IMR-90 (cell line): ENCODE results near the gene VSIG10L2. TPM values are rescaled to one million over a fixed set of nuclear protein-coding genes. Genes with fewer than 3 reads are reported as not detected.

Experiments
- ATAC-seq: fragments of 200-7000 bp; cut with Tn5 transposase; 2 replicates; pipeline ENCODE4 v1.9.1; 2020; ENCODE audit warnings: low read depth, mild to moderate bottlenecking, moderate library complexity
- BruUV-seq: library from RNA; stranded (reverse); fragments of 400-500 nt; replicated peaks from 2 replicates; lab custom pipeline; 2021; lab: Mats Ljungman, UMichigan
- CTCF ChIA-PET: fragments of 300-600 bp; formaldehyde crosslinking; extraction: SDS; loops from one replicate; lab custom pipeline; 2021; ENCODE audit warnings: antibody characterized with exemption; lab: Yijun Ruan, JAX
- POLR2A ChIA-PET: fragments of 300-600 bp; sonication (Branson Sonifier 250); formaldehyde crosslinking; loops from one replicate; lab custom pipeline; 2022; ENCODE audit warnings: antibody characterized with exemption; ENCODE audit not compliant: unreplicated experiment; lab: Charles Lee
- DNase-seq: peaks from one replicate; pipeline ENCODE4 v3.0.0; 2013
- H2AFZ ChIP-seq: replicated peaks from 2 replicates; pipeline ENCODE3; 2013; ENCODE audit warnings: low read length, mild to moderate bottlenecking; ENCODE audit not compliant: poor library complexity
- H2AK5ac ChIP-seq: 2 replicates; pipeline ENCODE4 v1.6.1; 2013; ENCODE audit warnings: low read depth, low read length, inconsistent platforms
- H2AK9ac ChIP-seq: replicated peaks from 2 replicates; pipeline ENCODE3; 2013; ENCODE audit warnings: mild to moderate bottlenecking, low read depth, low read length, moderate library complexity; ENCODE audit not compliant: poor library complexity
- H2BK120ac ChIP-seq: 2 replicates; pipeline ENCODE4 v1.6.1; 2013; ENCODE audit warnings: low read depth, low read length, inconsistent platforms
- H2BK15ac ChIP-seq: 3 replicates; pipeline ENCODE4 v1.6.1; 2013; ENCODE audit warnings: low read depth, low read length, inconsistent platforms
- H2BK20ac ChIP-seq: 2 replicates; pipeline ENCODE4 v1.6.1; 2013; ENCODE audit warnings: low read depth, mild to moderate bottlenecking, inconsistent platforms, low read length, moderate library complexity
- H2BK5ac ChIP-seq: 2 replicates; pipeline ENCODE4 v1.6.1; 2013; ENCODE audit warnings: mild to moderate bottlenecking, low read depth, low read length, inconsistent platforms; ENCODE audit not compliant: poor library complexity, severe bottlenecking
- H3K14ac ChIP-seq: replicated peaks from 2 replicates; pipeline ENCODE4 v1.6.1; 2013; ENCODE audit warnings: low read depth, low read length, inconsistent platforms
- H3K18ac ChIP-seq: 2 replicates; pipeline ENCODE4 v1.6.1; 2013; ENCODE audit warnings: low read depth, low read length, control low read depth
- H3K23ac ChIP-seq: 2 replicates; pipeline ENCODE4 v1.6.1; 2013; ENCODE audit warnings: low read depth, low read length, inconsistent platforms
- H3K27ac ChIP-seq: 2 replicates; pipeline ENCODE4 v1.5.1; 2013; ENCODE audit warnings: mild to moderate bottlenecking, control low read depth, low read length; ENCODE audit not compliant: insufficient read depth
- H3K27me3 ChIP-seq: 2 replicates; pipeline ENCODE4 v1.6.1; 2013; ENCODE audit warnings: low read length; ENCODE audit not compliant: control insufficient read depth, insufficient read depth
- H3K36me3 ChIP-seq: 2 replicates; pipeline ENCODE4 v1.6.1; 2013; ENCODE audit warnings: low read length, mixed read lengths; ENCODE audit not compliant: control insufficient read depth, insufficient read depth
- H3K4ac ChIP-seq: 2 replicates; pipeline ENCODE4 v1.6.1; 2013; ENCODE audit warnings: low read depth, low read length, inconsistent platforms
- H3K4me1 ChIP-seq: 2 replicates; pipeline ENCODE4 v1.6.1; 2013; ENCODE audit warnings: low read length, mixed read lengths; ENCODE audit not compliant: control insufficient read depth, insufficient read depth
- H3K4me2 ChIP-seq: 2 replicates; pipeline ENCODE4 v1.6.1; 2013; ENCODE audit warnings: low read depth, mild to moderate bottlenecking, control low read depth, low read length, moderate library complexity
- H3K4me3 ChIP-seq: 2 replicates; pipeline ENCODE4 v1.5.1; 2013; ENCODE audit warnings: low read depth, mild to moderate bottlenecking, control low read depth, low read length, moderate library complexity; ENCODE audit not compliant: insufficient read depth
- H3K56ac ChIP-seq: 2 replicates; pipeline ENCODE4 v1.6.1; 2013; ENCODE audit warnings: low read length, inconsistent platforms; ENCODE audit not compliant: insufficient read depth; ENCODE audit errors: extremely low read depth
- H3K79me1 ChIP-seq, 2 experiments: 2 replicates each; pipeline ENCODE4 v1.6.1; 2013; ENCODE audit warnings: low read length in 2 of 2, inconsistent platforms in 1 of 2, low read depth in 1 of 2
- H3K9ac ChIP-seq: 2 replicates; pipeline ENCODE4 v1.6.1; 2013; ENCODE audit warnings: low read depth, low read length, control low read depth
- H3K9me1 ChIP-seq: 2 replicates; pipeline ENCODE4 v1.6.1; 2013; ENCODE audit warnings: low read length, inconsistent platforms; ENCODE audit not compliant: insufficient read depth
- H3K9me3 ChIP-seq: 2 replicates; pipeline ENCODE4 v1.6.1; 2013; ENCODE audit warnings: low read length; ENCODE audit not compliant: control insufficient read depth, insufficient read depth
- H4K20me1 ChIP-seq: 2 replicates; pipeline ENCODE4 v1.6.1; 2013; ENCODE audit warnings: low read length, inconsistent platforms; ENCODE audit not compliant: insufficient read depth
- H4K5ac ChIP-seq: 2 replicates; pipeline ENCODE4 v1.6.1; 2013; ENCODE audit warnings: mild to moderate bottlenecking, low read depth, low read length, control low read depth
- H4K8ac ChIP-seq, 2 experiments: 2 replicates each; pipeline ENCODE4 v1.6.1; 2013; ENCODE audit warnings: low read depth in 2 of 2, low read length in 2 of 2, control low read depth in 1 of 2, inconsistent platforms in 1 of 2
- H4K91ac ChIP-seq: 2 replicates; pipeline ENCODE4 v1.6.1; 2013; ENCODE audit warnings: low read depth, low read length, inconsistent platforms; ENCODE audit not compliant: insufficient read depth
- CHD1 ChIP-seq: IDR thresholded peaks from 2 replicates; pipeline ENCODE4 v1.6.1; 2012; ENCODE audit warnings: low read depth, low read length, improper control_type of control experiment
- CTCF ChIP-seq: conservative IDR thresholded peaks from 2 replicates; pipeline ENCODE4 v1.5.1; 2012; ENCODE audit warnings: mild to moderate bottlenecking, low read depth, low read length, improper control_type of control experiment
- MAFK ChIP-seq: IDR thresholded peaks from 2 replicates; pipeline ENCODE4 v1.6.1; 2012; ENCODE audit warnings: low read depth, low read length, improper control_type of control experiment
- MAZ ChIP-seq: IDR thresholded peaks from 2 replicates; pipeline ENCODE4 v1.6.1; 2012; ENCODE audit warnings: low read depth, mild to moderate bottlenecking, low read length, improper control_type of control experiment, moderate library complexity, borderline replicate concordance
- MXI1 ChIP-seq: IDR thresholded peaks from 2 replicates; pipeline ENCODE4 v1.6.1; 2012; ENCODE audit warnings: low read depth, mild to moderate bottlenecking, low read length, moderate library complexity, borderline replicate concordance
- POLR2A ChIP-seq: IDR thresholded peaks from 2 replicates; pipeline ENCODE4 v1.6.1; 2012; ENCODE audit warnings: mild to moderate bottlenecking, low read depth, low read length
- RAD21 ChIP-seq: IDR thresholded peaks from 2 replicates; pipeline ENCODE4 v1.6.1; 2012; ENCODE audit warnings: low read length, improper control_type of control experiment
- RCOR1 ChIP-seq: IDR thresholded peaks from 2 replicates; pipeline ENCODE4 v1.6.1; 2012; ENCODE audit warnings: mild to moderate bottlenecking, low read length, improper control_type of control experiment; ENCODE audit not compliant: insufficient replicate concordance
- RFX5 ChIP-seq: IDR thresholded peaks from 2 replicates; pipeline ENCODE4 v1.8.0; 2012; ENCODE audit warnings: low read depth, mild to moderate bottlenecking, low read length, moderate library complexity
- SMC3 ChIP-seq: fragments of 150-350 bp; IDR thresholded peaks from 2 replicates; pipeline ENCODE4 v1.6.1; 2016; ENCODE audit warnings: low read depth, mild to moderate bottlenecking, antibody characterized with exemption, low read length, moderate library complexity
- WGBS, 2 experiments: methylation state at CpG; one replicate each; pipeline versions ENCODE4 v1.1.5 to v1.1.7; 2013; ENCODE audit warnings: missing lambda C conversion rate in 2 of 2; ENCODE audit not compliant: insufficient read length in 1 of 2; ENCODE audit errors: extremely low coverage in 2 of 2; 5-methylcytosine and 5-hydroxymethylcytosine counted together
- dilution Hi-C: fragments of 300-500 bp; cut with HindIII; formaldehyde crosslinking; loops from one replicate; pipeline ENCODE4 v1.14.3; 2018; ENCODE audit warnings: low sequenced_read_pairs; ENCODE audit not compliant: unreplicated experiment
- in situ Hi-C: fragments of 300-500 bp; cut with MboI; formaldehyde crosslinking; loops from 3 replicates; pipeline ENCODE4 v1.14.3; 2019; ENCODE audit warnings: low sequenced_read_pairs, inconsistent platforms, mixed read lengths
- intact Hi-C: fragments of 100-400 bp; cut with micrococcal nuclease; formaldehyde crosslinking; loops from 2 replicates; pipeline ENCODE4 v1.10.0; 2022
- polyA plus RNA-seq, 3 experiments: library from polyadenylated mRNA; depleted of rRNA; stranded (reverse); fragments of >200 nt; gene quantifications; 2 replicates each; pipeline ENCODE4 v1.2.3, GENCODE V29; 2012; ENCODE audit warnings: low replicate concordance in 1 of 3
- total RNA-seq: library from RNA; depleted of rRNA; stranded (reverse); fragments of >200 nt; gene quantifications from 2 replicates; pipeline ENCODE4 v1.2.3, GENCODE V29; 2012
- TF ChIP-seq, protein P1 (sequence below): fragments of 150-350 bp; IDR thresholded peaks from 2 replicates; pipeline ENCODE4 v1.6.1; 2016; ENCODE audit warnings: low read depth, mild to moderate bottlenecking, low read length, moderate library complexity, borderline replicate concordance

The VSIG10L2 gene
- total and polyA plus RNA-seq, 2 of the 4 experiments (the other 2 are of a cell fraction), result under 0.01 TPM; not detected in 1

DNA sequence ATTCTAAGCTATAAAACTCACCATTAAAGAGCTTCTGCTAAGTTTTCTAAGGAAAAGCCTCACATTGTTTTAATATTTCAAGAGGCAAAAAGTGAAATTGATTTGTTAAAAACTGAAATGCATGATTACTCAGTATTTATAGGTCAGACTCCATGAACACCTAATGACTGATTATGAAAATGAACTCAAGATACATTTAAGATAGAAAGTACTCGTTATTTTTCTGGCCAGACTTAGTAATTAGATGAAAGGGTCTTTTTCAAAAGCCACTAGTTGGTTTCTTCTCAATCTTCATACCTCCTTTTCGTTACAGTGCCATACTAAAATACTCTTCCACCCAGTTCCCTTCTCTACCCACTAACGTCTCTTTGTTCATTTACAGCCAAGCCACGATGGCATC is 56.3 kb downstream of the VSIG10L2 start:
- Histone ChIP-seq H2AK9ac (no peak overlapping the region), H4K91ac (no peak overlapping the region), H4K20me1 (no peaks in the 10 kb centered on the region), H3K18ac (no peak overlapping the region), H3K4me2 (no peak overlapping the region), H4K8ac (no peak overlapping the region), H3K4me3 (no peak overlapping the region), H3K9me3 (no peaks in the 10 kb centered on the region), H2AK5ac (no peak overlapping the region), H3K4ac (no peak overlapping the region), H3K79me1 (no peaks in the 10 kb centered on the region), H3K4me1 (no peaks in the 10 kb centered on the region), H3K56ac (no peak overlapping the region), H2BK20ac (no peak overlapping the region), H4K5ac (no peak overlapping the region), H2BK120ac (no peak overlapping the region), H3K23ac (no peak overlapping the region), H3K14ac (no peak overlapping the region), H3K9ac (no peak overlapping the region), H3K36me3 (no peaks in the 10 kb centered on the region), H2BK15ac (no peak overlapping the region), H2BK5ac (no peak overlapping the region), H3K27me3 (peaks cover 3% of the 10 kb centered on the region; the same call in 1 of the 2 replicates), H3K9me1 (no peaks in the 10 kb centered on the region), H2AFZ (no peak overlapping the region), H3K27ac (no peak overlapping the region)
- TF ChIP-seq RCOR1 (no peak), RFX5 (no peak), CHD1 (no peak), MXI1 (no peak), SMC3 (no peak), POLR2A (no peak), MAZ (no peak), MAFK (no peak), CTCF (no peak), RAD21 (no peak)
- TF ChIP-seq, protein P1, sequence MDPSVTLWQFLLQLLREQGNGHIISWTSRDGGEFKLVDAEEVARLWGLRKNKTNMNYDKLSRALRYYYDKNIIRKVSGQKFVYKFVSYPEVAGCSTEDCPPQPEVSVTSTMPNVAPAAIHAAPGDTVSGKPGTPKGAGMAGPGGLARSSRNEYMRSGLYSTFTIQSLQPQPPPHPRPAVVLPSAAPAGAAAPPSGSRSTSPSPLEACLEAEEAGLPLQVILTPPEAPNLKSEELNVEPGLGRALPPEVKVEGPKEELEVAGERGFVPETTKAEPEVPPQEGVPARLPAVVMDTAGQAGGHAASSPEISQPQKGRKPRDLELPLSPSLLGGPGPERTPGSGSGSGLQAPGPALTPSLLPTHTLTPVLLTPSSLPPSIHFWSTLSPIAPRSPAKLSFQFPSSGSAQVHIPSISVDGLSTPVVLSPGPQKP, result no peak
- dilution Hi-C loops, result no loop called here
- ChIA-PET CTCF (no interaction called here), POLR2A (no interaction called here)
- BruUV-seq, result no TSS peak
- WGBS, 2 experiments, result 82% methylated on average over 2 of the region's 4 CpGs; no CpG with 5 or more reads in 1 of the 2 experiments
- DNase-seq, result no peak
- in situ Hi-C loops, result no loop called here
- intact Hi-C loops, result no loop called here
- no peak for ATAC-seq
